Smooth muscle cell of the brain vasculature (primary cell): Measurements from ENCODE around the gene SDC3.
A peak's percentile ranks its signal among the peaks of the same experiment; 100 is the strongest.

Experiments used
- DNase-seq: peaks from one replicate; pipeline ENCODE4 v3.0.0-alpha.2; 2012; ENCODE audit warnings: low read depth, low spot score

The SDC3 gene

DNA sequence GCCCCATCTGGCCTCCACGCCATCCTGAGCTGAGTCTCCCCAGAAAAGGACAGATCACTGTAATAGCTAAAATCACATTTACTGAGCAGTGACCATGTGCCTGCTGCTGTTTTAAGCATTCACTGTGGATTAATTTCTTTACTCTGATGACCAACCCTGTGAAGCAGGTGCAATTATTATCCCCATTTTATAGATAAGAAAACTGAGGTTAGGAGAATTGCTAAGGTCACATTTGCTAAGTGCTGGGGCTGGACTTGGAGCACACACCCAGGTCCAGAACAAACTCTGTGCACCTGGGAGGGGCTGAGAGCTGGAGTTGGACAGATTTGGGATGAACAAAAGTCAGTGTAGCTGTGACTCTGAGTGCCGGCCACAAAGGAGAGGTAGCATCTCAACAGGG is 58.0 kb downstream of the SDC3 start:
- DNase-seq, result no peak

DNA sequence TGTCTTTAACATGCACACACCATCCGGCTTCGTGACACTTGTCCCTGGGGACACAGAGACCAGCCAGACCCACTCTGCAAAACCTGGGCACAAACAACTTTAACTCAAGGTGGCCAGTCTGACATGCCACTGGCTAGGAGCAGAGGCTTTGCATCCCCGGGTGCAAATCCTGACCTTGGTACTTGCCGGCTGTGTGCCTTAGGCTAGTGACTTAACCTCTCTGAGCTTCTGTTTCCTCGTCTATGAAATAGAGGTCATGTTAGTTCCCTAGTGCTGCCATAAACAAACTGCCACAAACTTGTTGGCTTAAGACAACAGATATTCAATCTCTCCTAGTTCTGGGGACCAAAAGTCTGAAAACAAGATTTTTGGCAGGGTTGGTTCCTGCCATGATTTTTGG is 60.4 kb downstream of the SDC3 start:
- DNase-seq, result no peak

DNA sequence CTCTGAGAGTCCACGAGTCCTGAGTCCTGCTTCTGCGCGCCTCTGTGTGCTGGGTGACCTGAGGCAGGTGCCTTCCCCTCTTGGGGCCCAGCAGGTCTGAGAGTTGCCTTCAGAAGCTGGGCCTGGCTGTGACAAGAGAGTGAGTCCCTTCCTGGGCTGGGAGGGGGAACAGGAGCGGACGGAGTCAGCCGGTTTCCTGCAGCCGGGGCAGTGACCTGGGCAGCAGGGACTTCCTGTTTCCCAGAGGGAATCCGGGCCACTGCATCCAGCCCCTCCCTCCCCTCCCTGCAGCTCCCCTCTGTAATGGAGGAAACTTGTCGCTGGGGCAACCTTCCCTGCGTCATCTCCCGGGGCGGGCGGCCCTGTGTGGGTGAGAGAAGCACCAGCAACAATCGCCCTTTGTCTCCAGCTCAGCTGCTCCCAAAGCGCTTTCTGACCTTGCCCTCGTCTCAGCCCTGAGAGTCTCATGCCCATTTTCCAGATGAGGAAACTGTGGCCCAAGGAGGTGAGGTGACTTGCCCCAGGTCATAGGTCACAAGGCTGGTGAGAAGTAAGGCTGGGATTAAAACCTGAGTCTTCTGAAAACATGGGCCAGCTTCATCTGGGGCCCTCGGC is 61.1 kb downstream of the SDC3 start:
- peak; percentile 40 for DNase-seq

DNA sequence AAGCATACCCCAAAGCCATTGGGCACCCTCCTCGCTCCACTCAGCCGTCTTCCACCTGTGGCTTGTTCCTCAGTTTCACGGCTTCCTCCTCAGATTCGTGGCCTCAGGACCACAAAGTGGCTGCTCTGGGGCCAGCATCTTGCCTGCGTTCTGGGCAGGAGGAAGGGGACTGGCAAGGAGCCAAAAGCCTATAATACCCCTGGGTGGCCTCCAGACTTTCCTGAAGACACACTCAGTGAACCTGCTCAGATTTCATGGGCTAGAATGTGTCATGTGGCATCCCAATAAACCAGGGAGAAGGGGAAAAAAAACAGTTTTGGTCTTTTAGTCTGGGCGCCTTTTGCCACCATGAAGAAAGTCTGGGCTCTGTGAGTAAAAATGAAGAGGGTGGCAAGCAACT is 62.0 kb downstream of the SDC3 start:
- DNase-seq, result no peak

DNA sequence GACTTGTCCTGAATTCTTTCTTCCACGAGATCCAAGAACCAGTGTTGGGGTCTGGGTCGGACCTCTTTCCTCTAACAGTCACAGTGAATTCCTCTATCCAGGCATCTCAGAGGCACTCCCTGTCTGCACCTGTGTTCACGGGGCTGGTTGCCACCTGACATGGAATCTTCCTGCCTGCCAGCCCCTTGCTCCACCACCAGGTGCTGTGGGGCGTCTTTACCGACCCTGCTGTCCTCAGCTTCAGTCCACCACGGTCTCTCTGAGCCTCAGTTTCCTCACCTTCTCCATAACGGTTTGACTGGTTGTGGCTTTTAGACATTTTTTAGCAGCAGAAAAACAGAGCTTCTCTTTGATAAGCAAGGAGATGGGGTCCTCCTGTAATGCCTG is 62.7 kb downstream of the SDC3 start:
- DNase-seq, result no peak

DNA sequence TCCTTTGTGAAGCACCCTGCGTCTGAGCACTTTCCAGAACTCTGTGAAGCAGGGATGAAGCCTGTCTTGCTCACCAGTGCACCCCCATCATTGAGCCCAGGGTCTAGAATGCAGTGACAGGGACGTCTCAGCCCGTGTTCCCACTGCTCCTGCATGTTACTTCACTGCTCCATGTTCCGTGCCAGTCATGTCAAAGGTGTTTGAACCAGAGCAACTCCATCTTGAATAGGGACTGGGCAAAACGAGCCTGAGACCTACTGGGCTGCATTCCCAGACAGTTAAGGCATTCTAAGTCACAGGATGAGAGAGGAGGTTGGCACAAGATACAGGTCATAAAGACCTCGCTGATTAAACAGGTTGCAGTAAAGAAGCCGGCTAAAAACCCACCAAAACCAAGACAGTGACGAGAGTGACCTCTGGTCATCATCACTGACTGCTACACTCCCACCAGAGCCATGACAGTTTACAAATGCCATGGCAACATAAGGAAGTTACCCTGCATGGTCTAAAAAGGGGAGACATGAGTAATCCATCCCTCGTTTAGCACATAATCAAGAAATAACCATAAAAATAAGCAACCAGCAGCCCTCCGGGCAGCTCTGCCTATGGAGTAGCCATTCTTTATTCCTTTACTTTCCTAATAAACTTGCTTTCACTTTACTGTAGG is 63.2 kb downstream of the SDC3 start:
- DNase-seq, result no peak

DNA sequence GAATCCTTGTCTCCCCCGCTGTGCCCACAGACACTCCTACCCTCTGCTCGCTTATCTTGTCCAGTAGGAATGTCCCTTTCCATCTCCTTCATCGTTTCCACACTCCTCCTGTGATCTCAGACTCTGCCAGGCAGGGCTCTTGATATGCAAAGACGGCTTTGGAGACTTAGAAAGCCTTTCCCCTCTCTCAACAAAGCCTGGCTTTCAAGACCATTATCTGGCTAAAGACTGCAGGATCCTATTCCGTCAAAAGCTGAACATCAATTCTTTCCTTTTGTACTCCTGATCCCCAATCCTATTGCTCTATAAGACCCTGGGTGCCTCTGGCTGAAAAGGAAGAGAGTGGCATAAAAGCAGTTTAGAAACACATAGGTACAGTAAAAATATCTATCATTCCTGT is 63.9 kb downstream of the SDC3 start:
- no peak for DNase-seq

DNA sequence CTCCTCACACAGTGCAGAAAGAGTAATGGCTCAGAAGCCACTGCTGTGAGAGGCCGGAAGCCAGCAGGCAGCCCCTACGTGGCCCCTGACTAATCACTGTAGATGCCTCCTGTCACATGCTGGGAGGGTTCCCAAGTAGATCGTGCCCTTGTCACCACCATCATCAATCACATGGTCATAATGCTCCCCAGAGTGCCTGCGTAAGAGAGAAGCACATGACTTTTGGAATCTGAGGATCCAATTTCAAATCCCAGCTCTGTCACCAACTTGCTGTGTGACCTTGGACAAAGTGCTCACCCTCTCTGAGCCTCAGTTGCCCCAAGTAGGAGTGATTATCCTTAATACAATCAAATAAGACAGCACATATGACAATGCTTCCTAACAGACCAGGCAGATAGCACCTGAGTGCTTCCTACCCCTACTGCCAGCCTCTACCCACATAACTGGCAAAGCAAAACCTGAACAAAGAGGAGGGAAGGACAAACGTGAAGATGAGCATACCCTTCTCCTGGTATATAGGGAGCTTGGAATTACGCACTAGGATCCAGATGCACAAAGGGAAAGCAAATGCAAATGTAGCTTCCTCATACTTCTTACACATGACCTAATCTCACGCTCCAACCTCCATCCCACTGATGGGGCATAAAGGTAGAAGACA is 65.7 kb downstream of the SDC3 start:
- DNase-seq, result no peak

DNA sequence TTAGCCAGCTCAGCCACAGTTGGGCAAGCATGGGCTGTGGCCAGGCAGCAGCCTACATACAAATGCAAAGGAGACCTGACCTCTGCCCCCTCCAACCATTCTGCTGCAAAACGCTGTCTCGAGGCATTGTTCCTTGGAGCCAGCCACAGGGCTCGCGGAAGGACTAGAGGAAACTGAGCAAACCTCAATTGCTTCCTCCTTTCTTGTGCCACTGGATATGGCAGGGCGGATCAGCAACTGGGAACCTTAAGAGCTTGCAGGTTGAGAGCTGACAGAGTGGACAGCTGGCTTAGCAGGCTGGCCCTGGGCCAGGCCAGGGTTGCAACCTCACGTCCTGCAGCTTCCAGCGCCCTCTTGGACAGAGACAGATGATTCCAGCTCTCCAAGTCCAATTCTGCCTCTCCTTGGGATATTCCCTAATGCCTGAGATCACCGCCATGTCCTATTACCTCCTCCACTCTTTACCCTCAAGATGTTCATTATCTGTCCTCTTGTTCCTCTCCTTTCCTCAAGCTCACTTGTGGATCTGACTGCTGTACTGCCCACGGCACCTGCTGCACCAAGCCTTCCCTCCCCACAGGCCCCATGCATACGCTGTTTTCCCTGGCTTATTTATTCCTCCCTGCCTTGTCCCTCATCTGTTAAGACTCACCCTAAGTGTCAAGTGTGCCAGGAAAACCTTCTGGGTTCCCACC is 67.5 kb downstream of the SDC3 start:
- DNase-seq, result no peak

DNA sequence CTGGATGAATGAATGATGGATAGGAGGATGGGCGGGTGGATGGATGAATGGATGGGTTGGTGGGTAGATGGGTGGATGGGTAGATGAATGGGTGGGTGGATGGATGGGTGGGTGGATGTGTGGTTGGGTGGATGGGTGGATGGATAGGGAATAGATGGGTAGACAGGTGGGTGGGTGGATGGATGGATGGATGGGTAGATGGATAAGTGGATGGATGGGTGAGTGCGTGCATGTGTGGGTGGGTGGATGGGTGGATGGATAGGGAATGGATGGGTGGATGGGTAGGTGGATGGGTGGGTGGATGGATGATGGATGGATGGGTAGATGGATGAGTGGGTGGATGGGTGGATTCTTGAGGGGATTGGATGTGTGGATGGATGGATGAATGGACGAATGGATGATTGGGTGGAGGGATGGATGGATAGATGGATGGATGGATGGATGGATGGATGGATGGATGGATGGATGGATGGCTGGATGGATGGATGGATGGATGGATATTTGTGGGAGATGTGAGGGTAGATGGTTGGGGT is 68.7 kb downstream of the SDC3 start:
- no peak for DNase-seq

DNA sequence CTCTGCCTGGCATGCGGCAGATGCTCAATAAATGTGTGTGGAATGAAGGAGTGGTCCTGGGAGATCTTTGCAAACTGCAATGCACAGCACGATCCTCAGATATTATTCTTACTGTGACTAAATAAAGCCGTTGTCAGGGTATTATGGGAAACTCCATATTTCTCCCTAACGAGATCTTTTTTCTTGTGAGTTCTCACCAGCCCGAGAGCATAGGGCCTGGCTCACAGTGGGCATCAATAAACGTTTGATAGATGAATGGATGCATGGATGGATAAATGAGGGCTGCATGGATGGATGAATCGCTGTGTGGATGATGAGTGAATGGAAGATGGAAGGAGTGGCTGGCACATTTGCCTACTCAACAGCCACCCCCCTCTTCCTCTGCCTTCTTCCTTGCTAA is 69.6 kb downstream of the SDC3 start:
- DNase-seq, result no peak

DNA sequence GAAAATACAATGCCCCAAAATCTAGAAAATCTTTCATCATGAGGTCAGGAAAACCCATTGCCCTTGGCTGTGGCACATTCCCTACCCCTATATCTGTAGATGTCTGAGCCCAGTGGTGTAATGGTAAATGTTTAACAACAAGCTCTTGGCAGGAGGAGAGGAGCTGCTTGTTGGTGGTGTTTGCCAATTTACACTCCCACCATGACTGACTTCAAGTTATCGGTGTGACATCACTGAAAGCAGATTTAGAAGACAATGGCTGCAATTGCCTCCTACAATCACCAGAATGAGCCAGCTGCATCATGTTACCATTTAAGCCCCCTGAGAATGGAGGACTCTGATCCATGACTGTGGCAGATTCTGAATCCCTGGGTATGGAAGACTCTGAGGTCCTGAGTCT is 70.9 kb downstream of the SDC3 start:
- no peak for DNase-seq

DNA sequence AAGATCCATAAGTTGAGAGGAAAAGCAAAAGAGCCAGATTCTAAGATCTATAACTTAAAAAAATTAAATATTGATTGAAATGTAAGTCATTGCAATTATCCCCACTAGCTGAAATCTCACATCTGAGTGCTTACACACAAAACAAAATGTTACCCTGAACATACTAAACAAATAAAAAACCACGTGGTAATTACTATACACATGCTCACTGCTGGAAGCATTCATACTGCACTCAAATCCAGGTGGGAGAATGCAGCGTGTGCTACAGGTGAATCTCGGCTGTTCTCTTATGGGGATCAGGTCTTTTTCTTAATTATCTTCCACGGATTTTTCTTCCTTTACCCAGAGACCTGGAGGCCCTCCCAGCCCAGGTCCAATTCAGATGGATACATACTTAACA is 74.3 kb downstream of the SDC3 start:
- DNase-seq, result no peak

DNA sequence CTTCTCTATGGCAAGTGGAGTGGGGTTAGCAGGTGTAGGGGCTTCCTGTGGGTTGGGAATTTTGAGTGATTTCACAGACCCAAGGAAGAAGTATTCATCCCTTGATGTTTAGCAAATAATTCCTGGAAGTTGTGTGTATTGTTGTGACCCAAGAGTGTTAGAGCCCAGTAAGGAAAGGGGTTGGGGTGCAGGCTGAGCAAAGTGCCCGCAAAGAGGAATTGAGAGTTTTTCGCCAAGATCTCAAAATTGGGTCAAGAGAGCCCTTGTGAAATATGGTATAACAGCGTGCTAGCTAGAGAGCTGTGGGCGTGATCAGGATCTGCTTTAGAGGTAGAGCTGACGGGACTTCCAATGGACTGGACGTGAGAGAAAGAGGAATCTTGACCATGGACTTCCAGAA is 78.0 kb downstream of the SDC3 start:
- DNase-seq, result no peak

DNA sequence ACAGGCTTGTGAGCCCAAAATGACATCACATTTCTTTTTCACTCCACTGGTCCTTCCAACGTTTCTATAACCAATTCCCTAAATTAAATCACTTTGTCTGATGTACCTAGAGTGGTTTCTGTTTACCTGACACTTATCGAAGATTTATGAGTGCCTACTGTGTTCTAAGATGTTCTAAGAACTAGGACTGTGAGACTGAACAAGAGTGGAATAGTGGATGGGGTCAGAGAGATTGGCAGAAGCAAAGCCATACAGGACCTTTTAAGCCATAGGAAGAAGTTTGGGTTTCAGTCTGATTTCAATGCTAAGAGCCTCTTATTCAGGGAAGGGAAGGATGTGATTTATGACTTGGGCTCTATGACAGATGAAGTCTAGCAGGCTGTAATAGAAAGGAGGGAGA is 78.7 kb downstream of the SDC3 start:
- no peak for DNase-seq

DNA sequence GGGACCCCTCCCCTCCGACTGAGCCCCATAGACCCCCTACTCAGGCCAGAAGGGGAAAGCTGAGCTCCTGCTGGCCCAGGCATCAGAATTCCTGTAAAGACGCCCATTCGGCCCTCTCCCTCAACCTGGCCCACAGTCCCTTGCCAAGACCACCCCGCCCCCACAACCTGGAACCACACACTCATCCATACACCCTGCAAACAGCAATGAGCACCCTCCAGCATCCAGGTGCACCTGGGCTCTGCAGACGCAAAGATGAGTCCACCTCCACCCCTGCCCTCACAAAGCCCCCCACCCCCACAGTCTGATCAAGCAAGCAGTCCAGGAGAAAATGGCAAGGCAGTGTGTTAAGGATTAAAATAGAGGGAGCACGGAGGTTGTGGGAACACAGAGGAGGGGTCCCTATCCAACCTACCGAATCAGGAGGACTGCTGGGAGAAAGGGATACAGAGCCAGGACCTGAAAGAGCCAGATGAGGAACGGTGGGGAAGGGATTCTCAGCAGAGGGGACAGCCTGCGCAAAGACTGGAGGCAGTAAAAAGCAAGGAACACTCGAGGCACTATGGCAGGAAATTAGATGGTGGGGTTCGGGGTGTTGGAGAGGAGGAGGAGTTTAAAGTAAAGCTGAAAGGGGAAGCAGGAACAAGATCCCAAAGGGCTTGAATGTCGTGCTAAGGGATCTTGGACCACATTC is 83.7 kb downstream of the SDC3 start:
- DNase-seq, result no peak

DNA sequence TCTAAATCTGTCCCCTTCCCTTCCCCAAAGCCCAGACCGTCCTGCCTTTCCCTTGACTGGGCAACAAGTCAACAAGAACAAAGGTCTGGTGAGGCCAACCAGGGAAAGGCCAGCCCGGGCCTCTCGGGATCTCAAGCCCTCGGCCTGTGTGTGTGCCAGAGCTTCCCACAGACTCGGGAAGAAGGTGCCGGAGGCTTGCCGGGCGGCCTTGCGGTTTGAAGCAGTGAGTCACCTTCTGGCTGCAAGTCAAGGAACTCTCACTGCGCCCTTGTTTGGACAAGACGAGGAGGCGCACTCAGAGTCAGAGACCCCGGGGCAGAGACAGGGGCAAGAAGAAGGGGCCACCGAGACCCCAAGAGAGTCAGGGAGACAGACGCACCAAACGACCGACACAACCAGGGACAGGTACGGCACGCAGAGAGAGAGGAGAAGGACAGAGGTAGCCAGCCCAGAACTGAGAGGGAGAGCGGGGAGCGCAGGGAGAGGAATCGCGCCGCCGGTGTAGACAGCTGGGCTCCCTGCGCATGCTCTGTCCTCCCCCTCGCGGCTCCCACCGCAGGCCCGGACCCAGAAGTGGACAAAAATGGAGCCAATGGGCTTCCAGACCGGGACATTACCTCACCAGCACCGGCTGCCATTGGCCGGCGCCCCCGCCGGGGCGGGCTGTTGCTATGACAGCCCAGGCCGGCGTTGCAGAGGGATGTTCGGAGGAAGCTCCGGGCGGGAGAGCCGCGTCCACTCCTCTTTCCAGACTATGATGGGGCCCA is 84.4 kb downstream of the SDC3 start:
- peak; percentile 99 for DNase-seq

DNA sequence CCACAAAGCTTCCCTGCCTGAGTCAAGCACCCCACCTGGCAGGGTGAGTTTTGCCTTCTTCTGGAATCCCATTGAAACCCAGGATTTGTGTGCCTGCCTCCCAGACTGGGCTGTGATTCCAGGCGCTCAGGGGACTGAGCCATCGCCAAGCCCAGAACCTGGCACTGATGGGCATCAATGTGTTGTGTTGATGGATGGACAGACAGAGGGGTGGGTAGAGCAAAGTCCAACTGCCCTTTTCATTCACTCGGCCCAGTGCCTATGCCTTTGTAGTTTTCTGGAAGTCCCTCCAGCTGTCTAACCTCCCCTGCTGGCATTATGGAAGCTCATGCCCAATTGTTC is 85.0 kb downstream of the SDC3 start:
- no peak for DNase-seq

DNA sequence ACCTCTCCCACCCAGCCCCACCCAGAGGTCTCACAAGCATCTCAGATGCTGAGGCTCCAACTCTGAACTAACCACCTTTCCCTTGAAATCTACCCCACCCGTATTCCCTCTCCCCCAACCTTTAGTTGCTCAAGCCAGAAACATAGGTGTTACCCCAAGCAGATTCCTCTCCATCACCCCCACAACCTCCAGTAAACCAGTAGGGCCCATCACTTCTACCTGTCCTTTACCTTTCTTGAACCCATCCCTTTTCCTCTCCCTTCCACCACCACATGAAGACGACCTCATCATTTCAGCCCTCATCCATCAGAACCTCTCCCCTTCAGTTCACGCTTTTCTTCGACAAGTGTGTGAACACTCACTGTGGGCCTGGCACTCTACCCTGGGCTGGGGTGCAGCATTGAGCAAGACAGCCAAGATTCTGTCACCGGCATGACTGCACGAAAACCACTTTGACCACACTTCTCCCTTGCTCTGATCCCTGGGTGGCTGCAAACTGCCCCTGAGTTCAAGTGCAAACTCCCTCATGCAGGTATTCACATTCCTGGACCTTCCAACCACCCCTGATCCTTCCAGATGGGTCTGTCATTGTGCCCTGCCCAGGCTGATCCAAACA is 85.5 kb downstream of the SDC3 start:
- no peak for DNase-seq

DNA sequence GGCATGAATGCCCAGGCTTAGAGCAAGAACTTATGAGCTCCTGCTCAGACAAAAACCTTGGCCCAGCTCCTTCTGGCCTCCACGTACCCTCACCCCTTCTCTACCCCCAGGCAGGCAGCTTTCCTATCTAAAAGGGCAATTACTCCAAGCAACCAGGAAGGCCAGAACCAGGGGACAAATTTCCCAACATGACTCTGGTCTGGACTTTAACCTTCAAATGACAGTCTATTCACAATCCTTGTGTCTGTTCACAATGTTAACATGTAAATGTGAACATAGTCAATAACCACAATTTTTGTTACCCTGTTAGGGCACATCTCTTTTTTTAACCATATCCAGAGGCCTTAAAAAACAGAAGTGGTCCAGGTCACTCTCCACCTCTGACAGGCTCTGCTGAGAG is 86.6 kb downstream of the SDC3 start:
- no peak for DNase-seq

DNA sequence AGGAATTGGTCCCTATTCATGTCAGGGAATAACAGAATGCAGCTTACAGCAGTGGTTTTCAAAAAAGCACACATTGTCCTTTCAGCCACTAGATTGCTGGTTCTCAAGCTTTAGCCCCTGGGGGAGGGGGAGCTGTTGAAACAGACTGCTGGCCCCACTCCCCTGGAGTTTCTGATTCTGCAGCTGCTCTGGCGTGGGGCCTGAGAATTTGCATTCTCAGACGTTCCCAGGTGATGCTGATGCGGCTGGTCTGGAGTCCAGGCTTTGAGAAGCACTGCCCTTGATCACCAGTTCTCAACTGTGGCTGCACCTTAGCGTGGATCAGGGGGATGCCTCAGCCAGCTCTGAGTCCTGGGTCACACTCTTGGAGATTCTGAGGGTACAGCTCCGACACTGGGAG is 88.3 kb downstream of the SDC3 start:
- no peak for DNase-seq
